Measurements from ENCODE around the gene LY6G6F. TPM values are rescaled to one million over a fixed set of nuclear protein-coding genes. Genes with fewer than 3 reads are reported as not detected.

Gene LY6G6F
- total and polyA plus RNA-seq, 2 of the 13 experiments (the other 11 are each of a cell fraction or from before 2014, with no cell fraction given) = not detected

DNA sequence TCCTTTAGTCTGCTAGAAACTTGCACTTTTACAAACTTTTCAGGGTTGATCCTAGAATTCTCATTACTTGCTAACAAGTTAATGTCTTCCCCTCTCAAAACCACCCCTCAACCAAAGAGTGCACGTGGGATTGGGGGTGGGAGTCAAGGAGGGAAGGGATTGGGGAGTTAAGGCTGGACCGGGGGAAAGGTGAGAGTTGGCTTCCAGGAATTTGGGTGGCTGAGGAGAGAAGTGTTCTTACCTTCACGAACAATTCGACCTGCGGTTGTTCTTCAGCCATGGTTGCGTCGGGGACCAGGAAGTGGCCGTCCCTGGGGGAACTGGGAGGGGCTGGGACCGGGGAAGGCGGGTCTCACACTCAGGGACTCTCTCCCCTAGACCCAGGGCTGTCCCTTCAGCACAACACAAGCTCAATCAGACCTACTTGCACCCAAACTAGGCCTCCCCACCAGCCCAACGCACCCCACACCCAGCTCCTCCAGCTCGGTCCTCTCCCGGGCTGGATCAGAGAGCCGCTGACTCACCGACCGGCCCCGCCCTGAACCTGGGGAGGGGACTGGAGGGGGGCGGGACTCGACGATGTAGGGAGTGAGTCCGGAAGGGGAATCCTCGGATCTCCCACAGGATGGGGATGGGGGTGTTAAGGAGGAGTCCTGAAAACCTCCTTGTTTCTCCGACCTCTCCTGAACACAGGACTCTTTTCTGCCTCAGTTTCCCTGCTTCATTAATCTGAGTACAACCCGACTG lies 29.5 kb downstream of the LY6G6F start, which contains the start of gene CLIC1 (continued):
- TF ChIP-seq, protein P1, sequence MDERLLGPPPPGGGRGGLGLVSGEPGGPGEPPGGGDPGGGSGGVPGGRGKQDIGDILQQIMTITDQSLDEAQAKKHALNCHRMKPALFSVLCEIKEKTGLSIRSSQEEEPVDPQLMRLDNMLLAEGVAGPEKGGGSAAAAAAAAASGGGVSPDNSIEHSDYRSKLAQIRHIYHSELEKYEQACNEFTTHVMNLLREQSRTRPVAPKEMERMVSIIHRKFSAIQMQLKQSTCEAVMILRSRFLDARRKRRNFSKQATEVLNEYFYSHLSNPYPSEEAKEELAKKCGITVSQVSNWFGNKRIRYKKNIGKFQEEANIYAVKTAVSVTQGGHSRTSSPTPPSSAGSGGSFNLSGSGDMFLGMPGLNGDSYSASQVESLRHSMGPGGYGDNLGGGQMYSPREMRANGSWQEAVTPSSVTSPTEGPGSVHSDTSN (CRISPR knock-in tag; IDR thresholded peaks at IDR 0.05) = no peak
- no peak for TF ChIP-seq NONO (IDR thresholded peaks at IDR 0.05)
- TF ChIP-seq NONO (CRISPR knock-in tag; conservative IDR thresholded peaks at IDR 0.05) = peak; percentile 85
- TF ChIP-seq RARG (CRISPR knock-in tag; IDR thresholded peaks at IDR 0.05; ENCODE audit: low read depth) = no peak
- peak; percentile 42; the same call in 1 of the 2 replicates for TF ChIP-seq KDM5B (CRISPR knock-in tag; IDR thresholded peaks at IDR 0.05; ENCODE audit: borderline replicate concordance)
- TF ChIP-seq THYN1 (CRISPR knock-in tag; IDR thresholded peaks at IDR 0.05; ENCODE audit: borderline replicate concordance, low read depth) = no peak
- TF ChIP-seq, protein P2, sequence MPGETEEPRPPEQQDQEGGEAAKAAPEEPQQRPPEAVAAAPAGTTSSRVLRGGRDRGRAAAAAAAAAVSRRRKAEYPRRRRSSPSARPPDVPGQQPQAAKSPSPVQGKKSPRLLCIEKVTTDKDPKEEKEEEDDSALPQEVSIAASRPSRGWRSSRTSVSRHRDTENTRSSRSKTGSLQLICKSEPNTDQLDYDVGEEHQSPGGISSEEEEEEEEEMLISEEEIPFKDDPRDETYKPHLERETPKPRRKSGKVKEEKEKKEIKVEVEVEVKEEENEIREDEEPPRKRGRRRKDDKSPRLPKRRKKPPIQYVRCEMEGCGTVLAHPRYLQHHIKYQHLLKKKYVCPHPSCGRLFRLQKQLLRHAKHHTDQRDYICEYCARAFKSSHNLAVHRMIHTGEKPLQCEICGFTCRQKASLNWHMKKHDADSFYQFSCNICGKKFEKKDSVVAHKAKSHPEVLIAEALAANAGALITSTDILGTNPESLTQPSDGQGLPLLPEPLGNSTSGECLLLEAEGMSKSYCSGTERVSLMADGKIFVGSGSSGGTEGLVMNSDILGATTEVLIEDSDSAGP (CRISPR knock-in tag; IDR thresholded peaks at IDR 0.05; ENCODE audit: borderline replicate concordance) = no peak; the same call in none of the 2 replicates
- no peak for TF ChIP-seq WIZ (CRISPR knock-in tag; IDR thresholded peaks at IDR 0.05)
- TF ChIP-seq, protein P3, sequence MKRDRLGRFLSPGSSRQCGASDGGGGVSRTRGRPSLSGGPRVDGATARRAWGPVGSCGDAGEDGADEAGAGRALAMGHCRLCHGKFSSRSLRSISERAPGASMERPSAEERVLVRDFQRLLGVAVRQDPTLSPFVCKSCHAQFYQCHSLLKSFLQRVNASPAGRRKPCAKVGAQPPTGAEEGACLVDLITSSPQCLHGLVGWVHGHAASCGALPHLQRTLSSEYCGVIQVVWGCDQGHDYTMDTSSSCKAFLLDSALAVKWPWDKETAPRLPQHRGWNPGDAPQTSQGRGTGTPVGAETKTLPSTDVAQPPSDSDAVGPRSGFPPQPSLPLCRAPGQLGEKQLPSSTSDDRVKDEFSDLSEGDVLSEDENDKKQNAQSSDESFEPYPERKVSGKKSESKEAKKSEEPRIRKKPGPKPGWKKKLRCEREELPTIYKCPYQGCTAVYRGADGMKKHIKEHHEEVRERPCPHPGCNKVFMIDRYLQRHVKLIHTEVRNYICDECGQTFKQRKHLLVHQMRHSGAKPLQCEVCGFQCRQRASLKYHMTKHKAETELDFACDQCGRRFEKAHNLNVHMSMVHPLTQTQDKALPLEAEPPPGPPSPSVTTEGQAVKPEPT (CRISPR knock-in tag; IDR thresholded peaks at IDR 0.05; ENCODE audit: low read depth) = no peak
- TF ChIP-seq SRY (CRISPR knock-in tag; IDR thresholded peaks at IDR 0.05) = peak; percentile 82; the same call in 1 of the 2 replicates
- TF ChIP-seq ZFP1 (CRISPR knock-in tag; IDR thresholded peaks at IDR 0.05) = 0 out of 2 replicates have a peak, but pooled peaks have one; percentile 51
- peak; percentile 92 for TF ChIP-seq ZSCAN9 (CRISPR knock-in tag; IDR thresholded peaks at IDR 0.05; ENCODE audit: borderline replicate concordance)
- peak; percentile 62; the same call in 1 of the 2 replicates for TF ChIP-seq PHF20 (CRISPR knock-in tag; IDR thresholded peaks at IDR 0.05)
- TF ChIP-seq, protein P4, sequence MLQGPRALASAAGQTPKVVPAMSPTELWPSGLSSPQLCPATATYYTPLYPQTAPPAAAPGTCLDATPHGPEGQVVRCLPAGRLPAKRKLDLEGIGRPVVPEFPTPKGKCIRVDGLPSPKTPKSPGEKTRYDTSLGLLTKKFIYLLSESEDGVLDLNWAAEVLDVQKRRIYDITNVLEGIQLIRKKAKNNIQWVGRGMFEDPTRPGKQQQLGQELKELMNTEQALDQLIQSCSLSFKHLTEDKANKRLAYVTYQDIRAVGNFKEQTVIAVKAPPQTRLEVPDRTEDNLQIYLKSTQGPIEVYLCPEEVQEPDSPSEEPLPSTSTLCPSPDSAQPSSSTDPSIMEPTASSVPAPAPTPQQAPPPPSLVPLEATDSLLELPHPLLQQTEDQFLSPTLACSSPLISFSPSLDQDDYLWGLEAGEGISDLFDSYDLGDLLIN (CRISPR knock-in tag; IDR thresholded peaks at IDR 0.05; ENCODE audit: borderline replicate concordance) = no peak
- no peak for TF ChIP-seq GFI1 (CRISPR knock-in tag; IDR thresholded peaks at IDR 0.05; ENCODE audit: borderline replicate concordance)
- no peak for TF ChIP-seq ZNF530 (CRISPR knock-in tag; IDR thresholded peaks at IDR 0.05; ENCODE audit: low read depth)
- no peak for TF ChIP-seq IRX3 (CRISPR knock-in tag; IDR thresholded peaks at IDR 0.05; ENCODE audit: borderline replicate concordance, low read depth)
- peak; percentile 85 for TF ChIP-seq JUN (CRISPR knock-in tag; IDR thresholded peaks at IDR 0.05)
- TF ChIP-seq SP4 (CRISPR knock-in tag; IDR thresholded peaks at IDR 0.05) = peak; percentile 81
- TF ChIP-seq, protein P5, sequence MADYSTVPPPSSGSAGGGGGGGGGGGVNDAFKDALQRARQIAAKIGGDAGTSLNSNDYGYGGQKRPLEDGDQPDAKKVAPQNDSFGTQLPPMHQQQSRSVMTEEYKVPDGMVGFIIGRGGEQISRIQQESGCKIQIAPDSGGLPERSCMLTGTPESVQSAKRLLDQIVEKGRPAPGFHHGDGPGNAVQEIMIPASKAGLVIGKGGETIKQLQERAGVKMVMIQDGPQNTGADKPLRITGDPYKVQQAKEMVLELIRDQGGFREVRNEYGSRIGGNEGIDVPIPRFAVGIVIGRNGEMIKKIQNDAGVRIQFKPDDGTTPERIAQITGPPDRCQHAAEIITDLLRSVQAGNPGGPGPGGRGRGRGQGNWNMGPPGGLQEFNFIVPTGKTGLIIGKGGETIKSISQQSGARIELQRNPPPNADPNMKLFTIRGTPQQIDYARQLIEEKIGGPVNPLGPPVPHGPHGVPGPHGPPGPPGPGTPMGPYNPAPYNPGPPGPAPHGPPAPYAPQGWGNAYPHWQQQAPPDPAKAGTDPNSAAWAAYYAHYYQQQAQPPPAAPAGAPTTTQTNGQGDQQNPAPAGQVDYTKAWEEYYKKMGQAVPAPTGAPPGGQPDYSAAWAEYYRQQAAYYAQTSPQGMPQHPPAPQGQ (CRISPR knock-in tag; IDR thresholded peaks at IDR 0.05; ENCODE audit: borderline replicate concordance) = no peak
- no peak for TF ChIP-seq NFIC (IDR thresholded peaks at IDR 0.05; ENCODE audit: low read length)
- peak; percentile 66; the same call in 1 of the 2 replicates for TF ChIP-seq NFE2L1 (CRISPR knock-in tag; IDR thresholded peaks at IDR 0.05; ENCODE audit: borderline replicate concordance)
- no peak for TF ChIP-seq ZNF644 (CRISPR knock-in tag; IDR thresholded peaks at IDR 0.05; ENCODE audit: low read depth)
